ENCODE data around the gene ACOT12.
"Not testable (repeated sequence)": the region's sequence is repeated elsewhere in the genome, so short reads cannot be mapped to it uniquely, and the experiment has no call there.

The ACOT12 gene

DNA sequence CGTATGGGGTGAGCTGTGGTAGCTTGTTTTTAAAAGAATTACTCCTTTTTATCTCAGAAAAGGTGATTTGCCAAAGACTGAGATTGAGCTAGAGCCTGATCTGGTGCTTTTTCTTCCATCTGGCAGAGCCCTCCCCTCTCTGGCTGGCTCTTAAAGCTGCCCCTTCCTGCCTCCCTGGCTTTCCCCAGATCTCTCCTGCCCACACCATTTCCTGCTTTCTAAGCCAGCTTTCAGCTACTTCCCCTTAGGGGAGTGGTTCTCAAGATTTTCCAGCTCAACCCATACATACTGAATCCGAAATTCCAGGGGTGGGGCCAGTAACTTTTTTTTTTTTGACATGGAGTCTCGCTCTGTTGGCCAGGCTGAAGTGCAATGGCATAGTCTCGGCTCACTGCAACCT lies 4.8 kb upstream of the ACOT12 start:
- no peak for DNase-seq

DNA sequence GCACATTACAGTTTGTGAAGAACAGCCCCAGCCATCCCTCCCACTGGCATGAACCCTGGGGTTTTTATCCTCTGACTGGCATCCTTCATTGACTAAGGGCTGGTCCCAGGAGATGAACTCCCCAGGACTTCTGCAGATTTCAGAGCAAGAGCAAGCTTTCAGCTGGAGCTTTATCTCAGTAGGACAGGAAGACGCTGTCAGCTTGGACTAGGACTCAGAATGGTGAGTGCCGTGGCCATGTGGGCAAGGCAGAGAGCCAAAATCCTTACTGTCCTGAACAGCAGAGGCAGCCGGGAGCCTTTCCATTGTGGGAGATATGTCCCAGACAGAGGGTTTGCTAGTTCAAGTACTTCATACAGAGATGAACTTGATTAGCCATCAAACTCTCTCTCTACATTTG lies 3.2 kb upstream of the ACOT12 start:
- DNase-seq: no peak

DNA sequence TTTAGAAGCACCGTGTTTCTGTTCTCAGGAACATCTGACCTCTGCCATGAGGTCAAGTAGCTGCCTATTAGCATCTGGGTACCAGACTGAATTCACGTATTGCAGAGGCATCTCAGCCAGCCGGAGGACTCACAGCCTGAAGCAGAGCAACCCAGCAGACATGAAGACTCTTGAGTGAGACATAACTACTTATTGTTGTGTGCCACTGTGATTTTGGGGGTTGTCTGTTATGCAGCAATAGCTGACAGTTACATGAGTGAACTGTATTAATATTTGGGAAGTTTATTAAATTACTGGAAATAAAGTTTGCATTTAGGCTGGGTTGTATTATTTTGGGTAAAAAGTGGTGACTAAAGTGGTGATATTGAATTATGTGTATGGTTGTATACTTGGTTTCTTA lies 1.3 kb upstream of the ACOT12 start:
- DNase-seq: no peak

DNA sequence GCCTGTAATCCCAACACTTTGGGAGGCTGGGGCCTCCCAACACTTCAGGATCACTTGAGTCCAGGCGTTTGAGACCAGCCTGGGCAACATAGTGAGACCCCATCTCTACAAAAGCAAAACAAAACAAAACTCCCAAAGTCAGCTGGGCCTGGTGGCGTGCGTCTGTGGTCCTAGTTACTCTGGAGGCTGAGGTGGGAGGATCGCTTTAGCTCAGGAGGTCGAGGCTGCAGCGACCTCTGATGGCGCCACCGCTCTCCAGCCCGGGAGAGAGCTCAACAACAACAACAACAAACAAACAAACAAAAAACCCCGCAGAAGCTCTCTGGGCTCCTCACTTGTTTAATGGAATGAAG lies 528 bp downstream of the ACOT12 start:
- DNase-seq: no peak

DNA sequence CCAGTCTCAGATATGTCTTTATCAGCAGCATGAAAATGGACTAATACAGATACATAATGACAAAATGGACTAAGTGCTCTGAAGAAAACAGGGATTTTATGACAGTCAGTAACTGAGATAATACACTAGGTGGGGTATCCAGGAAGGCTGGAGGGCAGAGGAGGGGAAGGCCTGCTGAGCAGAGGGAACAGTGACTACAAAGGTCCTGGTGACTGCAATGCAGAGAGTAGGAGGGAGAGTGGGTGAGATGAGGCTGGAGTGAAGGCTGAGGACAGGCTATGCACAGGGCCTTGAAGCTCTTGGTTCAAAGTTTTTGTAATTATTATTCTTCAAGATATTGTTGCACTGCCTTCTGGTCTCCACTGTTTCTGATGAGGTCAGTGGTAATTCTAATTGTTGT lies 4.9 kb downstream of the ACOT12 start:
- no peak for DNase-seq

DNA sequence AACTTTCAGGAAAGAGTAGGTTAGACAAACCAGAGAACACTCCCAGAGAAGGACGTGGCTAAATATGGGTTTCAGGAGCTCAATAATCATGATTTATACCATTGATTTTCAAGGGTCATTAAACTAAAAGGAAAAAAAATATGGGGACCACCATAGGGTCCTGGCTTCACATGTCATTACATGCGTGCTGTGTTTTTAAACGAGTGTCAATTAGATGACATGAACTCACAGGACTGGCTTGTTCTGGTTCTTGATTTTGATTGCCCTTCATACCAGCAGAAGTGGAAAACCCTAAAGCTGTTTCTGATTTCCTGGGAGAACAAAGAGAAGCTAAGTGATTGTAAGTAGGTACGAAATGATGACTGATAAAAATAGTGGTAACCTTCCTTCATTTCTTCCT lies 5.8 kb downstream of the ACOT12 start:
- no peak for DNase-seq

DNA sequence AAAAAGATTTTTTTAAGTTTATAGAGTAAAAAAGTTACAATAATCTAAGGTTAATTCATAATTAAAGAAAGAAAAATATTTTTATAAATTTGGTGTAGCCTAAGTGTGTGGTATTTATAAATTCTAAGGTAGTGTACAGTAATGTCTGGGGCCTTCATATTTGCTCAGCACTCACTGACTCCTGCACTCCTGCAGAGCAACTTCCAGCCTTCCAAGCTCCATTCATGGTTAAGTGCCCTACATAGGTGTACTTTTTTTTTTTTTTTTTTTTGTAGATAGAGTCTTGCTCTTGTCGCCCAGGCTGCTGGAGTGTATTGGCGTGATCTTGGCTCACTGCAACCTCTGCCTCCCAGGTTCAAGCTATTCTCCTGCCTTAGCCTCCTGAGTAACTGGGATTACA lies 10.1 kb downstream of the ACOT12 start:
- no peak for DNase-seq

DNA sequence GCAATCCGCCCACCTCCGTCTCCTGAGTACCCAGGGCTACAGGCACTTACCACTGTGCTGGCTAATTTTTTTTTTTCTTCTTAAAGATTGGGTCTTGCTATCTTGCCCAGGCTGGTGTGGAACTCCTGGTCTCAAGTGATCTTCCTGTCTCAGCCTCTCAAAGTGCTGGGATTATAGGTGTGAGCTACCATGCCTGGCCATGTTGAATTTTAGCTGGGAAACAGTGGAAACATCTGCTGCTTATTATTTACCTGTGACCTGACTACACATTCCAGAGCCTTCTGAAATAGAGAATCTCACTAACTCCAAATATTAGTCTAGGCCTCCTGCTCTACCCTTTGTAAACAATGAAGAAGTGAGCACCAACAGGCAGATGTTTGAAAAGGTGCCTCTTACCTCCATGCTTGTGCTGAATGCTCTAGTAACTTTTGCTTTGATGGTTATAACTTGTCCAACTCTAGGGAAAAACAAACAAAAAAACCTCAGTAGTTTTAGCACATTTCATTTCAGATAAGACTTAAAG lies 22.5 kb downstream of the ACOT12 start:
- no peak for DNase-seq

DNA sequence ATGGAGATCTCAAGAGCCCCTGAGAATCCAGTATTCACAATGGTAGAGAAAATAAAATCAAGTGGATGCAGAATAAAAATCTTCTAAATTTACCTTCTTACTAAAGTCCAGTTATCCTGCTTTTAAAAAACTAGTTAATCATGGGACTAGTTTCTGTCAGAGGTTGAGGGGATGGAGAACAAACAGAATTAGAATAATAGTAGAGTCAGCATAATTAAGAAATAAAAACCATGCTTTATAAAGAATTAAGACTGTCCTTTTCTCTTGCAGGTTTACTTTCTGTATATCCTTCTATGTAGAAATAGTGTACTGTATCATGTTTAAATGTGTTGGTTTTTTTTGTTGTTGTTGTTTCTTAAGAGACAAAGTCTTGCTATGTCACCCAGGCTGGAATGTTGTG lies 23.0 kb downstream of the ACOT12 start:
- no peak for DNase-seq

DNA sequence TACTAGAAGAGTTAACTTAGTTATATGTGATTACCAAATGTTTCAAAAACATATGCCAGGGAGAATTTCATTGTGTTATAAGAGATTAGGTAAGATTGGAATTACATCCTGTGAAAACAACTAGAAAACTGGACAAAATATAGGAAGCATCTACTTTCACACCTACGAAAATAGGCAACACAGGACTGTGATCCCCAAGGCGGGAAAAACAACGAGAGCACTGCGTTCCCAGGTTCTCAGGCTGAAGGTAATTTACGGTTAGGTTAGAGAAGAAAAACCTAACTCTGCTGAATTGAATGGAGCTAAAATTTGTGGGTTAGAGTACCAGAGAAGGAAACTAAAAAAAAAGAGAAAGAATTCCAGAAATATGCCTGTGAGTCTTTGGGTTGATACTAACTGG lies 28.4 kb downstream of the ACOT12 start:
- DNase-seq: no peak

DNA sequence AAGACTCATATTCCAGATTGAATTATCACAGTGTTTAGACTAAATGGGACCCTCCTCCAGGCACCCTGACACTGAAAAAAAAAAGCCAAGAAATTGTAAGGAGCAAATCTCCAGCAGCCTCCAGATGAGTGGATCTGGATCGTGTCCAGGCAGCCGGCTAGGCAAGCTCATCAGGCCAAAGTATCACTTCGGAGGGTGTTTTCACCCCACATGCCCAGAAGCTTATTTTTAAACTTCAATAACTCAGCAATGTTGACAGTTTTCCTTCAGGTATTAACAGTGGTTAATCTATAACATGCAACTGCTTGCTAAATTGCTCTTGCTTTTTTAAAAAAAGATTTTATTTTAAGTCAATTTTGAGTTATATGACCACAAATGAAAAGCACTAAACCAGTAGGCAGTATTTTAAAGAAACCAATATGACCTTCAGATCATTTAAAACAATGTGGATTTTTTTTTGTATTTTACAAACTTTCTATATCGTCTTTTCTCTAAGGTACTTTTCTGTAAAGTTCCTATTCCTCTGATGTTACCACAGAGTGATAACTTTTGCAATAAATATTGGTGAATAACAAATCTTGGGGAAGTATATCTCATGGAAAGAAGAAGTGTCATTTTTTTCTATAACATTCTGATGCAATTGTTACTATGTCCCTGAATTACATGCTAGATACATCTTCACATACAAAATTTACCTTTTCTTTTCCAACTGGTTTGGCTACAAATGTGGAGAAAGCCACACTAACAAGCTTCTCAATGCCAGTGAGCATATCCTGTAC lies 30.7 kb downstream of the ACOT12 start:
- DNase-seq: no peak

DNA sequence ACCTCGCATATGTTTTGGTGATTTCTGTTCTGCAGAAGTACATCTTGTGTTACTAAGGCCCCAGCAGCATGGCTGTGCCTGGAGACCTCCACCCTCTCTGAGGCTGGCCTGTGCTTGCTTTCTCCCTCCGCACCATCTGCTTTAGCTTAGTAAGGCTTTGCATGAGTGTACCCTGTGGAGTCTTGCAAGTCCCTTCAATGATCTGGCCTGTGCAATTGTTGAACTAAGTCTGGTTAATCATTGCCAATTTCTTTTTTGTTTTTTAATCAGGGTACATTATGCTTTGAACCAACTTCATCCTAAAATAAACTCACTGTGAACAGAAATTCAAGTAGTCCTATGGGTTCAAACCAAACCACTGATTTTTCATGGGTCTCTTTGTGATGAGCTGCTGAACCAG lies 32.3 kb downstream of the ACOT12 start:
- DNase-seq: no peak

DNA sequence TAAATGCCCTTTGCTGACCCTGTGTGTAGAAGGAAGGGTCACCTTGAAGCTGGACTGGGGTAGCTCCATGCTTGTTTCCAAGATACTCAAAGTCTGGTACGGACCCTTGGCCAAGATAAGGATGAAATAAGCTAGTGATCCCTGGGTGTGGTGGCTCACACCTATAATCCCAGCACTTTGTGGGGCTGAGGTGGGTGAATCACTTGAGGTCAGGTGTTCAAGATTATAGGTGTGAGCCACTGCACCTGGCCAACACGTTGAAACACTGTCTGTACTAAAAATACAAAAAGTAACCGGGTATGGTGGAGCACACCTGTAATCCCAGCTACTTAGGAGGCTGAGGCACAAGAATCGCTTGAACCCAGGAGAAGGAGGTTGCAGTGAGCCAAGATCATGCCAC lies 33.3 kb downstream of the ACOT12 start:
- DNase-seq: no peak

DNA sequence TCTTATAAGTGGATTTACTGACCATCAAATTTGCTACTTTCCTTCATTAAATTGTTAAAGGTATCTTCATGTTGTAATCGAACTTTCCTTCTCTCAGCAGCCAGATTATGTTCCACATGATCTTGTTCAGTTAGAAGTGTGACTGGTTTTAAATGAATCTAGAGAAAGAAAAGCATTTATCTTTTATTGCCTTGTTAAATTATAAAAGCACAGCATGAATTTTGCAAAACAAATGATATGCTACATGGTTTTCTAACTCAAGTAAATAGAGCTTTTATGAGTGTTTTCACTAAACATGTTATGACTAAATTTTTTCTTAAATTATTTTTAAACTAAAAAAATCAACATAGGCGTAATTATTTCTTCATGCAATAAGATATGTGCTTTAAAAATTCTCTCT lies 34.1 kb downstream of the ACOT12 start:
- DNase-seq: no peak

DNA sequence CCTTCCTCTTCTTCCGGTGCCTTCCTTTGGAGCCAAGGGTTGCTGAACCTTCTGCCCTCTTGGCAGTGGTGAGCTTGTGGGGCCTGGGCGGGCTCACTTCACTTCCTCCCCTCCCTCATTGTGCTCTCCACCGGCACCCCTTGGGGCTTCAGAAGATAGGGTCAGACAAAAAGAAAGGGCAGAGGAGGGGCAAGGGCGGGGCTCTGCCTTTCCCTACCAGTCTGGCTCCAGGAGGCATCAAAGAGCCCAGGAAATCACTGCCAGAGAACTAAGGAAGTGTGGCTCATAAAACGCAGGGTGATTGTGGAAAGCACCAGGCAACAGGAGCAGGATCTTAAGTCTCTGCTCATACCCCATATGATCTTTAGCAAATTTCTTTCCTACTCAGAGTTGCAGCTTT lies 34.8 kb downstream of the ACOT12 start:
- no peak for DNase-seq

DNA sequence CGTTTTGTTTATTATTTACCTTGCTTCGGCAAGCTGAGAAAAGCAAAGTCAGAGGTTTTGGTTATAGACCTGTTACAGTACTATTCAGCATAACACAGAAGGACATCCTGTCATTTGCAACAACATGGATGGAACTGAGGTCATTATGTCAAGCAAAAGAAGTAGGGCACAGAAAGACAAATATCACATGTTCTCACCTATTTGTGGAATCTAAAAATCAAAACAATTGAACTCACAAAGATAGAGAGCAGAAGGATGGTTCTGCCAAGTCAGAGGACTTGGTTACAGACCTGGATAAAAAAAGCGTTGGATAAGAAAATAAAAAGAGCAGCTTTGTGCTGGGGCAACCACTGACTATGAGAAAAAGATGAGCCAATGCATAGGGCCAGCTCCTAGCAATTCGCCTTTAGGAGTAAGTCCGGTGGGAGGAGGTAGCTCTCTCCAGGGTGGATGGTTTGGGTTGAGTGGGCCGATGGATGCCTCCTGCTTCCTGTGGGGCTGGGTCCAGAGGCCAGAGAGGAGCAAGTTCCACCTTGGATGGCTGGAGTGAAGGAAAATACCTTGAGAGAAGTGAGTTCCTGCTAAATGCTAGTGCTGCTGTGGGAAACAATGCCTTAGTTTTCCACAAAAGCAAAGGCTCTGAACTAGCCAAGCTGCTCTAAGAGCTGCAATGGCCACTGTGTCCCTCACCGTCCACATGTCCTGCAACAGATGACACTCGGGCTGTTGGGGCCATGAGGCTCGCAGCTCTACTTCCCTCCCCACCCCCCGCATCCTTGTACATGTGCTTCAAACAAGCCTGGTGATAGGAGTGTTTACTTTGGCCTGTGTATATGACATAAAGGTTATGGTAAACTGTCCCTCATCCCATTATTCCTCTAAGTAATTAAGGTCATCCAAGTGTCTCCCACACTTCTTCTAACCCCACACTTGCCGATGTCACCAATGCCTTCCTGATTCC lies 38.4 kb downstream of the ACOT12 start:
- DNase-seq: no peak

DNA sequence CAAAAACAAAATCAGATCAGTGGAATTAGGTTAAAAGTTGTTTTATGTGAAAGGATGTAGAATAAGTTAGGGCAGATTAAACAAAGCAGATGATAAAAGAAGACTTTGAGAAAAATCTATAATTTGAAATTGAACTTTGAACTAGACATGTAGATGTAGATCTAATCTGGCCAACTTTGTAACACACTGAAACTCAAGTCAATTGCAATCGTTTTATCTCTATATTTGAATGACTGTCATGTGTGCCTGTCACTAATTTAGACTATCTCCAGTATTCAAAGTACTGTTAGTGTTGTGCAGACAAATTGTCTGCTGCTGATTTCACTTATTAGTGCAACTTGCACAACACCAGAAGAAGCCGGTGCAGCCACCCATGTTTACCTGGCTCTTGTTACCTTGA lies 39.8 kb downstream of the ACOT12 start:
- no peak for DNase-seq

DNA sequence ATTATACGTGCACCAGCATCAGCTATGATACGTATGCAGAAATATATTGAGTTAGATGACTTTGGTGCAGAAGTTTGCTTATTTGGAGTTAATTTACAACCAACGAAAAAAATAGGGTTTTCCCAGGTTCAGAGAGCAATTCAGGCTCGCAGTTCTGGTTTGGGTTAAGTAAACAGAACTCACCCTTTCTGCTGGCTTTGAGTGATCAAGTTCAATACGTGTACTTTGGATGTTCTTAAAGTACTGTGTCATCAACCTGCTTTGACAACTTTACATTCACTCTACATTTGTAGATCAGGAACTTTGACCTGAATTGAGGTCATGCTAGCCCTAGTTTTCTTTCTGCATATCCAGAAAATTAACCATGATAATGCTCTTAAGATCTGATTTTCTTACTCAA lies 40.7 kb downstream of the ACOT12 start:
- DNase-seq: no peak

DNA sequence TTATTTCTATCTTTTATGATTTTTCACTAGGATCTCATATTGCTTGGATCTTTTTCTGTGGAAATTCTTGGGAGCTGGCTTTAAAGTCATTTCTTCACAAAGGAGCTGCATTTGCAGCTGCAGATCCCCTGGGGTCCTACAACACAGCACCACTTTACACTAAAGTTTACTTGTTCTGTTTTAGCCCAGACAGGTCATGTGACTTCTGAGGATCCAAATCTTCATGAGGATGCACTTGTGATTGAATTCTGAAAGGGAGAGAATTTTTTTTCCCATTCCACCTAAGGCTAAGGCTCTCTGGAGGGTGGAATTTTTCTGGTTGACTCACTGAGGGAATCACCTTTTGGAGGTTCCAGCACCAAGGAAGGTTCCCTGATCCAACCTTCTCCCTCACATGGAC lies 43.4 kb downstream of the ACOT12 start:
- DNase-seq: no peak

DNA sequence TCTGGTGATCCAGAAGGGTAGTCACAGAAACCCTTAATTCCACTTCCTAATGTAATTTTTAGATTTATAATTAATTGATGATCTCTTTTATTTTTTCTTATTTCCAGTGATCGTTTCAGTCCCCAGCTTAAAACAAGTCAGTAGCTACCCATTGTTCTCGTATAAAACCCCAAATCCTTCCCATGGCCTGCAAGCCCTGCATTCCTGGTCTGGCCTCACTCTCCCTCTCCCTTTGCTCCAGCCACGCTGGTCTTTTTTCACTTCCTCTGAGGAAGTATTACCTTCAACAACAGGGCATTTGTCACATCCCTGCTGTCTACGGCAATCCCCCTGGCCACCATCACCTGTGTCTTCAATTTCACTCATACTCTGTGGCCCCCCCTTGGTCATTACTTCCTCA lies 44.8 kb downstream of the ACOT12 start:
- no peak for DNase-seq

DNA sequence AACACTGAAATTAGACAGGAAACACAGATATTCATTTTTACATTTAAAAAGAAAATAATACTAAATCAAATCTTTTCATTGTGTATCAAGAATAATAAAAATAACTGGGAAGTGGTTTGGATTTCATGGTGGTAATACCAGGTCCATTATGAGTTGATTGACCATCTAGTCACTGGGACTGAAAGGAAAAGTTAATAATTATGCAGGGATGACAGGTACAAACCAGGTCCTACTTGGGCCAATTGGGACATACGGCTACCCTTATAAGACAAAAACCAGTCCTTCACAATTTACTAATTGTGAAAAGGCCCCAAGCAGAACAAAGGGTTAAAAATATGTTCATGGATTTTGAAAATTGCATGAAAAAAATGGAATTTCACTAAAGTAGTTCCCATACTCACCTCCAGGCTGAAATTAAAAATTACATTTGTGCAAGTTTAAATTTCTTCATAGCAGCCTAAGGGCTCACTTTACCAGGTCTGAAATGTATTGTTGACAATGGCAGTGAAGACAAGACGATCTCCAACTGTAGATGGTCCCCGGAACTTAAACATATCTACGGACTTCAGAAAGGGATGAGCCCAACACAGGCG lies 48.4 kb downstream of the ACOT12 start:
- DNase-seq: no peak

DNA sequence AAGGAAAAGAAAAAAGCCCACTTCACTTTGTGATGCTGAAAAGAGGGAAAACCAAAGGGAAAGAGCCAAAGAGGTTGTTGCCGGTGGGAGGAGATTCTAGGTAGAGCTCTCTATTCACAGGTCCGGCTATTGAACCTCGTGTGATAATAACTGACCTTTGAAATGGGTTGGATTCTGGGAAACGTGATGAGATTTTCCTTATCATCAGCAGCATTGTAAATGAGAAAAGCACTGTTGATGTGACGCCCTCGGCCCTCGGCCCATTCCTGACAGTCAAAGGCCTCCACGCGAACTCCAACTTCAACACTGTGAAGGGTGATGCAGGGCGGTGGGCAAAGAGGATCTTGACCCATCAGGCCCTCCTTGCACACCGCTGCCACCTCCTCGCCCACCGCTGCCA lies 49.2 kb downstream of the ACOT12 start:
- DNase-seq: no peak

DNA sequence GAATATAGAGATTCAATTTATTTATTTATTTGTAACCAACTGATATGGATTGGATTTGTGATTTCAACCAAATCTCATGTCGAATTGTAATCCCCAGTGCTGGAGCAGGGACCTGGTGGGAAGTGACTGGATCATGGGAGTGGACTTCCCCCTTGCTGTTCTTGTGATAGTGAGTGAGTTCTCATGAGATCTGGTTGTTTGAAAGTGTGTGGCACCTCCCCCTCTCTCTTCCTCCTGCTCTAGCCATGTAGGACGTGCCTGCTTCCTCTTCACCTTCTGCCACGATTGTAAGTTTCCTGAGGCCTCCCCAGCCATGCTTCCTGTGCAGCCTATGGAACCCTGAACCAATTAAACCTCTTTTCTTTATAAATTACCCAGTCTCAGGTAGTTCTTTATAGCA lies 55.7 kb downstream of the ACOT12 start:
- DNase-seq: not testable (repeated sequence)

DNA sequence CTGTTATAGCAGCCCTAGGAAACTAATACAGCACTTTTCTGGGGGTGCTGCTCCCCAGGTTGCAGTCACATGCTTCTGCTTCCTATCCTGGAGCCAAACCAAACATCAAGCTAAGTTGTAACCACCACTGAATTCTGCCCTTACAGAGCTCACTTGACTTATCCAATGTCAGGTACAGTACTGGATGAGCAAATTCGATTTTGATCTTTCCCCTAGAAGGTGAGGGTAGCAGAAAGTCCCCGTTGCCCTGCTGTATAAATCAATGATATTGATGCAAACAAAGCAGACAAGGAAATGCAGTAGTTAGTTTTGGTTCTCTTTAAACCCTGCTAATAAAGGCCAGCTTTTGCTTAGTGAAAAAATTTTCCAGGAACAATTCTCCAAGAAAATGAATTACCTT lies 56.1 kb downstream of the ACOT12 start:
- no peak for DNase-seq
